WI38 (cell line): ENCODE data around the gene CFAP157.

Experiments
- H3K4me3 ChIP-seq: 2 replicates; pipeline ENCODE4 v1.5.1; 2011; ENCODE audit warnings: low read depth, mild to moderate bottlenecking, control low read depth, low read length
- TF ChIP-seq, protein P1 (sequence below): IDR thresholded peaks from 2 replicates; pipeline ENCODE4 v1.5.1; 2012; ENCODE audit warnings: low read depth, mild to moderate bottlenecking, control low read depth, low read length

CFAP157 gene

DNA sequence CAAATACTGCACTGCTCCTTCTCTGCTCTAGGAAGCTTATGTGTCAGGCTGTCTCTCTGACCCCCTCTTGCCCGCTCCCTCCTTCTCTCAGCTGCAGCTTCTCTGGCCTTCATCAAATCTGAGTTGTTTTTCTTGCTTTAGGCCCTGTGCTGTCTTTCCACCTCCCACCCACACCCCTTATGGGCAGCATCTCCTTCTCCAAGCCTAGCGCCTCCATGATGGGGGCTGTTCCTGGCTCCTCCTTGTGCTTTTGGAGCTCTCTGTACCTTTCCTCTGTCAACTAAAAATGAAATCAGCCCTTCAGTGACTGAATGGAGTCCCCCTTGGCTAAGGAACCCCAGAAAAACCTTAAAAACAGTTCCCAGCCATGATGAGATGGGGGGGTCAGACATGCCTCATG is 6.6 kb upstream of the CFAP157 start:
- TF ChIP-seq, protein P1, sequence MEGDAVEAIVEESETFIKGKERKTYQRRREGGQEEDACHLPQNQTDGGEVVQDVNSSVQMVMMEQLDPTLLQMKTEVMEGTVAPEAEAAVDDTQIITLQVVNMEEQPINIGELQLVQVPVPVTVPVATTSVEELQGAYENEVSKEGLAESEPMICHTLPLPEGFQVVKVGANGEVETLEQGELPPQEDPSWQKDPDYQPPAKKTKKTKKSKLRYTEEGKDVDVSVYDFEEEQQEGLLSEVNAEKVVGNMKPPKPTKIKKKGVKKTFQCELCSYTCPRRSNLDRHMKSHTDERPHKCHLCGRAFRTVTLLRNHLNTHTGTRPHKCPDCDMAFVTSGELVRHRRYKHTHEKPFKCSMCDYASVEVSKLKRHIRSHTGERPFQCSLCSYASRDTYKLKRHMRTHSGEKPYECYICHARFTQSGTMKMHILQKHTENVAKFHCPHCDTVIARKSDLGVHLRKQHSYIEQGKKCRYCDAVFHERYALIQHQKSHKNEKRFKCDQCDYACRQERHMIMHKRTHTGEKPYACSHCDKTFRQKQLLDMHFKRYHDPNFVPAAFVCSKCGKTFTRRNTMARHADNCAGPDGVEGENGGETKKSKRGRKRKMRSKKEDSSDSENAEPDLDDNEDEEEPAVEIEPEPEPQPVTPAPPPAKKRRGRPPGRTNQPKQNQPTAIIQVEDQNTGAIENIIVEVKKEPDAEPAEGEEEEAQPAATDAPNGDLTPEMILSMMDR: no peak
- H3K4me3 ChIP-seq: no peak overlapping the region

DNA sequence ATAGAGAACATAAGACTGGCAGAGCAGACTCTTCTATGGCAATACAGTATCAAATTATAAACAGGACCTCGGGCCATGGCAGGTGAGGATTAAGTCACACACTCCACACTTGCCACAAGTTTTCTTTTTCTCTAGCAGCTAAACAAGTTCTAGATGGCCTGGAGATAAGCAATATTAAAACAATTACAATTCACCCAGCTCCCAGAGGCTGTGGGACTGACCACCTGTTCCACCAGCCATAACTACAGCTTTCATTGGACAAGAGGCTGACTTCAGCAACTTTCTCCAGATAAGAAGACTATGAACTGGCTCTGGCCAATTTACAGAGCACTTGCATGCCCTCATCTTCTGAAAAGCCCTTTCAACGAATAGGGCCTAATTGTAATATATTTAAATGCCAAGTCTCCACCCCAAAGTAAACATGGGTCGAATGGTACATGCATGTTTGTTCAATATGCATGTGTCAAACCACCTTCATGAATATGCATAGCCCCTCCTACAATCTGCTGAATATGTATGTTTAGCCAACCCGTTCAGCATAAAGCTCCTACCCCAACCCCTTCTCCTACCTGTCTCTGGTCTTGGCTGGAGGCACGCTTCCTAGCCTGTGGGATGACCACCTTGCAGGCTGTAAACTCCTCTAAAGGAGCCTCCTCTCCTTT is 6.1 kb upstream of the CFAP157 start:
- TF ChIP-seq, protein P1: no peak
- no peak overlapping the region for H3K4me3 ChIP-seq

DNA sequence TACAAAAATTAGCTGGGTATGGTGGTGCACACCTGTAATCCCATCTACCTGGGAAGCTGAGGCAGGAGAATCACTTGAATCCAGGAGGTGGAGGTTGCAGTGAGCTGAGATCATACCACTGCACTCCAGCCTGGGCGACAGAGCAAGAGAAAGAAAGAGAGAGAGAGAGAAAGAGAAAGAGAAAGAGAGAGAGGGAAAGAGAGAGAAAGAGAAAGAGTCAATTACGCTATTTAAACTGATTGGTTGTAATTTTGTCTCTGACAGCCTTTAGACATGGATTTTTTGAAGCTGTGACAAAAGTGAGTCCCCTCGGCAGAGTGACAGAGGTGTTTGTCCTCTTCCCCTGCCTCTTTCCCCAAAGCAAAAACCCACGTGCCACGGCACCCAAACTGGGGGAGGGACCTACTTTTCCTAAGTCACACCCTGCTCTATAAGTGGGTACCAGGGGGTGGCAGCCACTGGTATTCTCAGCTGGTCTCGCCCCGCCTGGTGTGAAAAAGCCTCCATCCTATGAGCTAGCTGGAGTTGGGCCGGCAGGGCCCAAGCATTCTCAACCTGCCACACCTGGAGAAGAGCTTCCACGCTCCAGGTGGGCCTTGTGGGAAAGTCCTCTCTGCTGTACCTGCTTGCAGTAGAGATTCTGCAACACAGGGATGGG is 3.4 kb upstream of the CFAP157 start:
- no peak overlapping the region for H3K4me3 ChIP-seq
- TF ChIP-seq, protein P1: no peak

DNA sequence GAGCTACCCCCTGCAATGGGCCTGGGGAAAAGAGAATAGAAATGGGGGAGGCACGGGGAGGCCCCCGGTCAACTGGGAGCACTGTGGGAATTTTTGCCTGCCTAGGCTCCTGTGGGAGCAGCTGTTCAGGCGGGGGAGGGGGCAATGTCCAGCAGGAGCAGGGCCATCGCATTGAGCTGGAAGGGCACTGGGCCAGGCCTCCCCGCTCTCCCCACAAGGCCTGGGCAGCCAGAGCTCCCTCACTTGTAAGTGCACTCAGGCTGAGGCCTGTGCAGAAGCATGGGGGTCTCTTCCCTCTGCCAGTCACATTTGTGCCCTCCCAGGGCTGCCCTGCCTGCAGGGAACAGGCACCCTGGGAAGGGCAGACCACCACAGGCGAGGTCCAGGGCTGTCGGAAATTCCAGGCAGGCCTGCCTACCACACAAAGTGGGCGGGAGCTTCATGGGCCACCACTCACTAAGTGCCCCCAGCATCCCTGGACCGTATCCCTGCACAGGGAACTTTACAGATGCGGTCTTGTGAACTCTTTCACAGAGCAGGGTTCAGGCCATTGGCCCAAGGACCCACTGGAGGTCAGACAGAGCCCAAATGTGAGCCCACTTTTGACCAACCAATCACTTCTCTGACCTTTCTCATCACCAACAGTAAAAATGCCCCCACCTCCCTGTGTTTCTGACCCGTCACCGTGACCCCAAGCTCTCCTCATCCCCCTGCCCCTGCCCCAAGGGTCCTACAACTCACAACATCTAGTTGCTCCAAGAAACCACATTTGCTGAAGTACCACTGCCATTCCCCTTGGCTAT is 1.0 kb upstream of the CFAP157 start:
- H3K4me3 ChIP-seq: no peak overlapping the region
- TF ChIP-seq, protein P1: no peak

DNA sequence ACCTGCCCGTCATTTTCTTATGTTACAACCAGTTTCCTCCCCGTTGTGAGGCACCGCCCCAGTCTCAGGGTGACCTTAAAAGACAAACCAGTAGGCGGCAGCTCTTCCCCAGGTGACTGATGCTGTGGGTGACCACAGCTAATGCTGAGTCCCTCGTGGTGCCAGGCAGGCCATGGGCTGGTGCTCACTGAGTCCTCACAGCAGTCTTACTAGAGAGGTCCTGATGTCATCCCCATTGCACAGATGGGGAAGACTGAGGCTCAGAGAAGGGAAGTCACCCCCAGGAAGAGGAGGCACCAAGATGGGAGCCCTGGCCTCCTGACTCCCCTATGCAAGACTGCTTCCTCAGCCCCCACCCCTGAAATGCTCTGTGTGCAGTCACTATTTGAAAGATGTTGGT is 978 bp downstream of the CFAP157 start:
- TF ChIP-seq, protein P1: no peak
- no peak overlapping the region for H3K4me3 ChIP-seq

DNA sequence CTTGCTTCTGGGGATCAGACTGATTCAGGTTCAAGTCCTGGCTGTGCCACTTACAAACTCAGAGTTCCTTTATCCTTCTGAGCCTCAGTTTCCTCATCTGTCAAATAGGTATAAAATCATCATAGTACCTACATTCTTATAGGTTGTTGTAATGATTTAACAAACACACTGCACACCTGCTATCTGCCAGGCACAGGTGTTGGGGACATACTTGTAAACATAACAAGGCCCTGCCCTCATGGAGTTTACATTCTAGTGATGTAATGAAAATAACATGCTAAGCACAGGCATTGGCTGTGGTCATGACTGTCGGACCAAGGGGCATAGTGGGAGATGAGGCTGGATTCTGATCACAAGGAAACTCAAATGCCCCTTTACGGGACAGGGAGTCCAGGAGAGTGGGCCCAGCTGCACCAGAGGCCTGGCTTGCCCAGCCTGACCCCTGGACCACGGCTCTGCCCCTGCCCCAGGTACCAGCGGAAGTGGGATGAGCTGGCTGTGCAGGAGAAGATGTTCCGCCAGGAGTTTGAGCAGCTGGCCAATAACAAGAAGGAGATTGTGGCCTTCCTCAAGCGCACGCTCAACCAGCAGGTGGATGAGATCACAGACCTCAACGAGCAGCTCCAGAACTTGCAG is 2.3 kb downstream of the CFAP157 start:
- TF ChIP-seq, protein P1: no peak
- no peak overlapping the region for H3K4me3 ChIP-seq
